ENCODE results near the gene ARL15.

- TF ChIP-seq, protein P1, sequence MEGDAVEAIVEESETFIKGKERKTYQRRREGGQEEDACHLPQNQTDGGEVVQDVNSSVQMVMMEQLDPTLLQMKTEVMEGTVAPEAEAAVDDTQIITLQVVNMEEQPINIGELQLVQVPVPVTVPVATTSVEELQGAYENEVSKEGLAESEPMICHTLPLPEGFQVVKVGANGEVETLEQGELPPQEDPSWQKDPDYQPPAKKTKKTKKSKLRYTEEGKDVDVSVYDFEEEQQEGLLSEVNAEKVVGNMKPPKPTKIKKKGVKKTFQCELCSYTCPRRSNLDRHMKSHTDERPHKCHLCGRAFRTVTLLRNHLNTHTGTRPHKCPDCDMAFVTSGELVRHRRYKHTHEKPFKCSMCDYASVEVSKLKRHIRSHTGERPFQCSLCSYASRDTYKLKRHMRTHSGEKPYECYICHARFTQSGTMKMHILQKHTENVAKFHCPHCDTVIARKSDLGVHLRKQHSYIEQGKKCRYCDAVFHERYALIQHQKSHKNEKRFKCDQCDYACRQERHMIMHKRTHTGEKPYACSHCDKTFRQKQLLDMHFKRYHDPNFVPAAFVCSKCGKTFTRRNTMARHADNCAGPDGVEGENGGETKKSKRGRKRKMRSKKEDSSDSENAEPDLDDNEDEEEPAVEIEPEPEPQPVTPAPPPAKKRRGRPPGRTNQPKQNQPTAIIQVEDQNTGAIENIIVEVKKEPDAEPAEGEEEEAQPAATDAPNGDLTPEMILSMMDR (conservative IDR thresholded peaks at IDR 0.05; ENCODE audit: low read depth, low read length): no peak
- TF ChIP-seq POLR2A (IDR thresholded peaks at IDR 0.05; ENCODE audit: low read depth, low read length) (no peak), MAFK (IDR thresholded peaks at IDR 0.05; ENCODE audit: low read depth, low read length) (no peak), MAZ (IDR thresholded peaks at IDR 0.05; ENCODE audit: borderline replicate concordance, low read depth, low read length) (no peak), RAD21 (IDR thresholded peaks at IDR 0.05; ENCODE audit: low read length) (no peak), MXI1 (IDR thresholded peaks at IDR 0.05; ENCODE audit: borderline replicate concordance, low read depth, low read length) (no peak), SMC3 (IDR thresholded peaks at IDR 0.05; ENCODE audit: low read depth, low read length) (no peak), RCOR1 (IDR thresholded peaks at IDR 0.05; ENCODE audit: insufficient replicate concordance, low read length) (no peak), BHLHE40 (IDR thresholded peaks at IDR 0.05; ENCODE audit: low read depth, low read length) (no peak), ELK1 (IDR thresholded peaks at IDR 0.05; ENCODE audit: borderline replicate concordance, low read depth, low read length) (no peak)
These were observed 373.7 kb downstream of the ARL15 start for GRCh38 chr5:53936481-53937352.
